Ascending aorta (tissue), 2 donors: Measurements from ENCODE around the gene LRGUK. TPM values are rescaled to one million over a fixed set of nuclear protein-coding genes. Genes with fewer than 3 reads are reported as not detected.
A peak's percentile ranks its signal among the peaks of the same experiment; 100 is the strongest.
"Not testable (repeated sequence)": the region's sequence is repeated elsewhere in the genome, so short reads cannot be mapped to it uniquely, and the experiment has no call there.

Experiments used
- DNase-seq, 2 donors: peaks; one replicate each; pipeline ENCODE4 v3.0.0-alpha.2; 2019; ENCODE audit warnings: low spot score in 2 of 2
- H3K27ac ChIP-seq, 2 donors: fragments of 200-600 bp; sonication (generic); one replicate each; pipeline ENCODE4 v1.5.1; 2016 to 2017; ENCODE audit warnings: mild to moderate bottlenecking in 1 of 2
- H3K27me3 ChIP-seq: fragments of 200-600 bp; sonication (generic); one replicate; pipeline ENCODE4 v1.5.1; 2017
- H3K36me3 ChIP-seq, 2 donors: fragments of 200-600 bp; sonication (generic); one replicate each; pipeline ENCODE4 v1.5.1; 2016
- H3K4me1 ChIP-seq, 2 donors: fragments of 200-600 bp; sonication (generic); one replicate each; pipeline ENCODE4 v1.5.1; 2016 to 2017; ENCODE audit warnings: mild to moderate bottlenecking in 1 of 2
- H3K4me3 ChIP-seq, 2 donors: fragments of 200-600 bp; sonication (generic); one replicate each; pipeline ENCODE4 v1.5.1; 2016 to 2017; ENCODE audit warnings: mild to moderate bottlenecking in 1 of 2
- H3K9me3 ChIP-seq, 2 donors: fragments of 200-600 bp; sonication (generic); one replicate each; pipeline ENCODE4 v1.5.1; 2016
- CTCF ChIP-seq, 3 experiments: fragments of 200-600 bp in 2 of 3; fragments of 450-650 bp in 1 of 3; sonication (generic) in 2 of 3; IDR thresholded peaks; one replicate each; pipeline ENCODE4 v1.5.1; 2016 to 2019; ENCODE audit warnings: antibody characterized with exemption in 3 of 3, mild to moderate bottlenecking in 1 of 3, moderate library complexity in 1 of 3
- intact Hi-C: fragments of 100-400 bp; cut with DNase I; formaldehyde crosslinking; loops from one replicate; pipeline ENCODE4 v1.15.1; 2023
- total RNA-seq: library from RNA; depleted of rRNA; stranded (reverse); fragments of >200 nt; gene quantifications from one replicate; pipeline ENCODE4 v1.1.0, GENCODE V29; 2016

LRGUK gene
- total RNA-seq = not detected

- Histone ChIP-seq H3K9me3 (no peaks in the 10 kb centered on the region), H3K27me3 (no peaks in the 10 kb centered on the region), H3K4me3 (peak within 1 kb of the TSS; percentile 59 to 72), H3K27ac (no peak within 1 kb of the TSS), H3K36me3 (no peaks in the 10 kb centered on the region), H3K4me1 (peaks cover 0 to 2% of the 10 kb centered on the region in 2 donors)
- peak; percentile 23 to 86 for DNase-seq
- intact Hi-C loops = loop anchor here (1.0 to 5.0 kb wide), 3 partner anchors 190 to 1045 kb away; partner anchors contain the start of genes CHCHD3 and EXOC4
- no peak for TF ChIP-seq CTCF (IDR thresholded peaks at IDR 0.05)
Measured at GRCh38 chr7:134126966-134127848, at the start of gene LRGUK. LRGUK (plus strand) TSS chr7:134127340; CDS start chr7:134127368, 28 bp downstream.

GRCh38 chr7:134077560-134077959, 49.6 kb upstream of the LRGUK start:
- H3K27me3 ChIP-seq, H3K4me1 ChIP-seq, H3K4me3 ChIP-seq, DNase-seq, H3K36me3 ChIP-seq, H3K27ac ChIP-seq, H3K9me3 ChIP-seq, intact Hi-C loops: not testable (repeated sequence)

- no peak overlapping the region for H3K27ac ChIP-seq
- no peak overlapping the region for H3K4me3 ChIP-seq
- no peaks in the 10 kb centered on the region for H3K36me3 ChIP-seq
- no peak for DNase-seq
- intact Hi-C loops = no loop called here
- no peak for TF ChIP-seq CTCF (IDR thresholded peaks at IDR 0.05)
- no peaks in the 10 kb centered on the region for H3K27me3 ChIP-seq
- no peaks in the 10 kb centered on the region for H3K4me1 ChIP-seq
- H3K9me3 ChIP-seq = no peaks in the 10 kb centered on the region
Measured at GRCh38 chr7:134078991-134079390, 48.1 kb upstream of the LRGUK start.

- no peak for TF ChIP-seq CTCF (IDR thresholded peaks at IDR 0.05)
- H3K27me3 ChIP-seq = no peaks in the 10 kb centered on the region
- H3K4me3 ChIP-seq = no peak overlapping the region
- H3K36me3 ChIP-seq = no peaks in the 10 kb centered on the region
- intact Hi-C loops = no loop called here
- H3K9me3 ChIP-seq = no peaks in the 10 kb centered on the region
- H3K4me1 ChIP-seq = no peaks in the 10 kb centered on the region
- H3K27ac ChIP-seq = no peak overlapping the region
- no peak for DNase-seq
Measured at GRCh38 chr7:134081695-134082094, 45.4 kb upstream of the LRGUK start.

GRCh38 chr7:134083766-134084487, 43.2 kb upstream of the LRGUK start:
- no peak for DNase-seq
- H3K36me3 ChIP-seq = no peaks in the 10 kb centered on the region
- peaks cover 0 to 7% of the 10 kb centered on the region in 2 donors for H3K9me3 ChIP-seq
- intact Hi-C loops = no loop called here
- H3K4me3 ChIP-seq = no peak overlapping the region
- TF ChIP-seq CTCF (IDR thresholded peaks at IDR 0.05) = no peak
- no peaks in the 10 kb centered on the region for H3K4me1 ChIP-seq
- H3K27ac ChIP-seq = no peak overlapping the region
- H3K27me3 ChIP-seq = no peaks in the 10 kb centered on the region
